Measurements from ENCODE around the gene KLF11. TPM values are rescaled to one million over a fixed set of nuclear protein-coding genes. Genes with fewer than 3 reads are reported as not detected.
"Not testable (repeated sequence)": the region's sequence is repeated elsewhere in the genome, so short reads cannot be mapped to it uniquely, and the experiment has no call there.

KLF11 gene
- total RNA-seq, 1 experiment from 2014 or later: 11.0 TPM

DNA sequence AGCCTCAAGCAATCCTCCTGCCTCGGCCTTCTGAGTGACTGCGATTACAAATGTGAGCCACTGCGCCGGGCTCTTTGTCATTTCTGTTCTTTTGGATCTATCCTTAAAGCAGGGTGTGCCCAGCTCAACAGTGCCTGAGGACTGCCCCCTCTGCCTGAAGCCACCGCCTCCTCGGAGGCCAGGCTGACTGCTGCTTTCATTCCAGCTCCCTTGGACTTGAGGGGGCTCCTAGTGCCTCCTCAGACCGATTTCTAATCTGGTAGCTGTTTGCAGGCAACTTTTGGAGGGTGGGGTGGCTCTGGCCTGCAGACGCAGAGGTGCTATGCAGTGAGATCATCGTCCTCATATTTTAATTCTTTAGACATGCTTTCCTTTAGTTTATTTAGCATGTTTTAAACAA, 35.9 kb upstream of the KLF11 start:
- in situ Hi-C loops (cut with HindIII; ENCODE audit: low pct_unique_long_range_greater_than_20kb, low sequenced_read_pairs): no loop called here
- no peak for DNase-seq (ENCODE audit: low read depth, low spot score)

GRCh38 chr2:10007921-10008808, 35.2 kb upstream of the KLF11 start:
- in situ Hi-C loops (cut with HindIII; ENCODE audit: low pct_unique_long_range_greater_than_20kb, low sequenced_read_pairs): no loop called here
- DNase-seq (ENCODE audit: low read depth, low spot score): no peak

DNA sequence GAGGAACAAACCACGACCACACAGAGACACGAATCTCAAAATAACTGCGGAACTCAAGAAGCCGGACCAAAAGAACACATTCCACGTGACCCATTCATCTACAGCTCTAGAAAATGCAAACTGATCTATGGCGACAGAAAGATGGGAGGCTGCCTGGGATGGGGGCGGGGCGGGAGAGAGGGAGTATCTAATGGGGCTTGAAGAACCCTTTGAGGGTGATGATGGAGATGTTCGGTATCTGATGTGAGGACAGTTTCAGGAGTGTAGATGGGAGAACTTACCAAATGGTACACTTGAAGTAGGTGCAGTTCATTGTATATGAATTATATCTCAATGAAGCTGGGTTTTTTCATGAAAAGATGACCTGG, 34.6 kb upstream of the KLF11 start:
- in situ Hi-C loops (cut with HindIII; ENCODE audit: low pct_unique_long_range_greater_than_20kb, low sequenced_read_pairs): no loop called here
- DNase-seq (ENCODE audit: low read depth, low spot score): no peak

- no peak for DNase-seq (ENCODE audit: low read depth, low spot score)
- in situ Hi-C loops (cut with HindIII; ENCODE audit: low pct_unique_long_range_greater_than_20kb, low sequenced_read_pairs): no loop called here
Measured at GRCh38 chr2:10009271-10009810, 34.0 kb upstream of the KLF11 start.

DNA sequence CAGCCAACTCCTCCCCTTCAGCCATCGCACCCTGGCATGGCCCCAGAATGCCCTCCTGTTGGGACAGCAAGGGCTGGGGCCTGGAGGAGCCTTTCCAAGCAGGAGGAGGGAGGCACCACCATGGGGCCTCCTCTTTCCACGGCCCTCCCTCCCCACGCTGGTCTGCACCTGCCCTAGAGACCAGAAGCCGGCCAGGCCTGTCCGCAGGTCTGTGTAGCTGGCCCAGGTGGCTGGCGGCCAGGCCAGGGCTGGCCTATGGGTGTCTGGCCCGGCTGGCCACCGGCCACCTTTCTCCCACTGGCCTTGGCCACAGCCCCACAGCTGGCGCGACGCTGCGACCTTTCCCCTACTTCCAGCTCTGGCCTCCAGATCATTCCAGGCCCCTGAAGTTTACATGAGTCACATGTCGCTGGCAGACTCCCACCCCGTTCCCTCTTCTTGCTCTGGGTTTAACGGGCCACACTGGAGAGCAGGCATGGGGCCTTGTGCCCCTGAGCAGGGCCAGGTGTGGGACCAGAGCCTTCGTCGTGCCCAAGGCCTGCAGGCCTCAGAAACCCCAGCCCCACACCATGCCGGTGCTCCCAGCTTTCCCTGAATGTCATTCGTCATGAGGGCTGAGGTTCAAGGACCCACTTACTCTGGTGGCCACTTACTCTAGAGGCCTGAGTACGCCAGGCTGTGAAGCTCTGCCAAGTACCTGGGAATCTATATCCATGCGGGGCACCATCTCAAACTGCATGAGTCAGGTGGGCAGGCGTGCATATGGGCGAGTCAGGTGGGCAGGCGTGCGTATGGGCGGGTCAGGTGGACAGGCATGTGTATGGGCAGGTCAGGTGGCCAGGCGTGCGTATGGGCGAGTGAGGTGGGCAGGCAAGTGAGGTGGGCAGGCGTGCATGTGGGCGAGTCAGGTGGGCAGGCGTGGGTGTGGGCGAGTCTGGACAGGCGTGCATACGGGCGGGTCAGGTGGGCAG, 33.3 kb upstream of the KLF11 start:
- no peak for DNase-seq (ENCODE audit: low read depth, low spot score)
- in situ Hi-C loops (cut with HindIII; ENCODE audit: low pct_unique_long_range_greater_than_20kb, low sequenced_read_pairs): no loop called here

DNA sequence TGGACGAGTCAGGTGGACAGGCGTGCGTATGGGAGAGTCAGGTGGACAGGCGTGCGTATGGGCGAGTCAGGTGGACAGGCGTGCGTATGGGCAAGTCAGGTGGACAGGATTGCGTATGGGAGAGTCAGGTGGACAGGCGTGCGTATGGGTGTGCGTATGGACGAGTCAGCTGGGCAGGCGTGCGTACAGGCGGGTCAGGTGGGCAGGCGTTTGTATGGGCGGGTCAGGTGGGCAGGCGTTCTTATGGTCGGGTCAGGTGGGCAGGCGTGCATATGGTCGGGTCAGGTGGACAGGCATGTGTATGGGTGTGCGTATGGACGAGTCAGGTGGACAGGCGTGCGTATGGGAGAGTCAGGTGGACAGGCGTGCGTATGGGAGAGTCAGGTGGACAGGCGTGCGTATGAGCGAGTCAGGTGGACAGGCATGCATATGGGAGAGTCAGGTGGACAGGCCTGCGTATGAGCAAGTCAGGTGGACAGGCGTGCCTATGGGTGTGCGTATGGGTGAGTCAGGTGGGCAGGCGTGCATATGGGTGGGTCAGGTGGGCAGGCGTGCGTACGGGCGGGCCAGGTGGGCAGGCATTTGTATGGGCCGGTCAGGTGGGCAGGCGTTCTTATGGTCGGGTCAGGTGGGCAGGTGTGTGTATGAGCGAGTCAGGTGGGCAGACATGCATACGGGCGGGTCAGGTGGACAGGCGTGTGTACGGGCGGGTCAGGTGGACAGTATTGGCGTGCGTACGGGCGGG, 32.3 kb upstream of the KLF11 start:
- in situ Hi-C loops (cut with HindIII; ENCODE audit: low pct_unique_long_range_greater_than_20kb, low sequenced_read_pairs): not testable (repeated sequence)

GRCh38 chr2:10011606-10012325, 31.6 kb upstream of the KLF11 start:
- DNase-seq (ENCODE audit: low read depth, low spot score); in situ Hi-C loops (cut with HindIII; ENCODE audit: low pct_unique_long_range_greater_than_20kb, low sequenced_read_pairs): not testable (repeated sequence)

More for the DNA sequence above, 32.3 kb upstream of the KLF11 start:
- not testable (repeated sequence) for DNase-seq (ENCODE audit: low read depth, low spot score)

DNA sequence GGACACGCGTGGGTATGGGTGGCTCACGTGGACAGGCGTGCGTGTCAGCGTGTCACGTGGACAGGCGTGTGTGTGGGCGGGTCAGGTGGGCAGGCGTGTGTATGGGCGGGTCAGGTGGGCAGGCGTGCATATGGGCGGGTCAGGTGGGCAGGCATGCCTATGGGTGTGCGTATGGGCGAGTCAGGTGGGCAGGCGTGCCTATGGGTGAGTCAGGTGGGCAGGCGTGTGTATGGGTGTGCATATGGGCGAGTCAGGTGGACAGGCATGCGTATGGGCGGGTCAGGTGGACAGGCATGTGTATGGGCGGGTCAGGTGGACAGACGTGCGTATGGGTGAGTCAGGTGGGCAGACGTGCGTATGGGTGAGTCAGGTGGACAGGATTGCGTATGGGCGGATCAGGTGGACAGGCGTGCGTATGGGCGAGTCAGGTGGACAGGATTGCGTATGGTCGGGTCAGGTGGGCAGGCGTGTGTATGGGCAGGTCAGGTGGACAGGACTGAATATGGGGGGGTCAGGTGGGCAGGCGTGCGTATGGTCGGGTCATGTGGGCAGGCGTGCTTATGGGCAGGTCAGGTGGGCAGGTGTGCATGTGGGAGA, 30.9 kb upstream of the KLF11 start:
- DNase-seq (ENCODE audit: low read depth, low spot score); in situ Hi-C loops (cut with HindIII; ENCODE audit: low pct_unique_long_range_greater_than_20kb, low sequenced_read_pairs): not testable (repeated sequence)

GRCh38 chr2:10012963-10013461, 30.3 kb upstream of the KLF11 start:
- in situ Hi-C loops (cut with HindIII; ENCODE audit: low pct_unique_long_range_greater_than_20kb, low sequenced_read_pairs): no loop called here
- no peak for DNase-seq (ENCODE audit: low read depth, low spot score)

GRCh38 chr2:10013651-10014417, 29.5 kb upstream of the KLF11 start:
- DNase-seq (ENCODE audit: low read depth, low spot score); in situ Hi-C loops (cut with HindIII; ENCODE audit: low pct_unique_long_range_greater_than_20kb, low sequenced_read_pairs): not testable (repeated sequence)

DNA sequence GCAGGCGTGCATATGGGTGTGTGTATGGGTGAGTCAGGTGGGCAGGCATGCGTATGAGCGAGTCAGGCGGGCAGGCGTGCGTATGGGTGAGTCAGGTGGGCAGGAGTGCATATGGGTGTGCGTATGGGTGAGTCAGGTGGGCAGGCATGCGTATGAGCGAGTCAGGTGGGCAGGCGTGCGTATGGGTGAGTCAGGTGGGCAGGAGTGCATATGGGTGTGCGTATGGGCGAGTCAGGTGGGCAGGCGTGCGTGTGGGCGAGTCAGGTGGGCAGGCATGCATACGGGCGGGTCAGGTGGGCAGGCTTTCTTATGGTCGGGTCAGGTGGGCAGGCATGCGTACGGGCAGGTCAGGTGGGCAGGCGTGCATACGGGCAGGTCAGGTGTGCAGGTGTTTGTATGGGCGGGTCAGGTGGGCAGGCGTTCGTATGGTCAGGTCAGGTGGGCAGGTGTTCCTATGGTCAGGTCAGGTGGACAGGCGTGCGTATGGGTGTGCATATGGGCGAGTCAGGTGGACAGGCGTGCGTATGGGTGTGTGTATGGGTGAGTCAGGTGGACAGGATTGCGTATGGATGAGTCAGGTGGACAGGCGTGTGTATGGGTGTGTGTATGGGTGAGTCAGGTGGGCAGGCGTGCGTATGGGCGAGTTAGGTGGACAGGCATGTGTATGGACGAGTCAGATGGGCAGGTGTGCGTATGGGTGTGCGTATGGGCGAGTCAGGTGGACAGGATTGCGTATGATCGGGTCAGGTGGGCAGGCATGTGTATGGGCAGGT, 28.7 kb upstream of the KLF11 start:
- no peak for DNase-seq (ENCODE audit: low read depth, low spot score)
- in situ Hi-C loops (cut with HindIII; ENCODE audit: low pct_unique_long_range_greater_than_20kb, low sequenced_read_pairs): no loop called here

DNA sequence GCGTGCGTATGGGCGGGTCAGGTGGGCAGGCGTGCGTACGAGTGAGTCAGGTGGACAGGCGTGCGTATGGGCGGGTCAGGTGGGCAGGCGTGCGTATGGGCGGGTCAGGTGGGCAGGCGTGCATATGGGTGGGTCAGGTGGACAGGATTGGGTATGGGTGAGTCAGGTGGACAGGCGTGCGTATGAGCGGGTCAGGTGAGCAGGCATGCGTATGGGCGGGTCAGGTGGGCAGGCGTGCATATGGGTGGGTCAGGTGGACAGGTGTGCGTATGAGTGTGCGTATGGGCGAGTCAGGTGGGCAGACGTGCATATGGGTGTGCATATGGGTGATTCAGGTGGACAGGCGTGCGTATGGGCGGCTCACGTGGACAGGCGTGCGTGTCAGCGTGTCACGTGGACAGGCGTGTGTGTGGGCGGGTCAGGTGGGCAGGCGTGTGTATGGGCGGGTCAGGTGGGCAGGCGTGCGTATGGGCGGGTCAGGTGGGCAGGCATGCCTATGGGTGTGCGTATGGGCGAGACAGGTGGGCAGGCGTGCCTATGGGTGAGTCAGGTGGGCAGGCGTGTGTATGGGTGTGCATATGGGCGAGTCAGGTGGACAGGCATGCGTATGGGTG, 27.9 kb upstream of the KLF11 start:
- DNase-seq (ENCODE audit: low read depth, low spot score); in situ Hi-C loops (cut with HindIII; ENCODE audit: low pct_unique_long_range_greater_than_20kb, low sequenced_read_pairs): not testable (repeated sequence)

- in situ Hi-C loops (cut with HindIII; ENCODE audit: low pct_unique_long_range_greater_than_20kb, low sequenced_read_pairs): no loop called here
- no peak for DNase-seq (ENCODE audit: low read depth, low spot score)
Measured at GRCh38 chr2:10016001-10016801, 27.1 kb upstream of the KLF11 start.

GRCh38 chr2:10016802-10017258, 26.5 kb upstream of the KLF11 start:
- in situ Hi-C loops (cut with HindIII; ENCODE audit: low pct_unique_long_range_greater_than_20kb, low sequenced_read_pairs): no loop called here
- DNase-seq (ENCODE audit: low read depth, low spot score): no peak
